ENCODE data around the gene KCNK5. TPM values are rescaled to one million over a fixed set of nuclear protein-coding genes. Genes with fewer than 3 reads are reported as not detected.

KCNK5 gene
- total and polyA plus RNA-seq, 9 of the 15 experiments (the other 6 are each of a cell fraction or from before 2014, with no cell fraction given), result 1.5 to 45.8 (median 25.8) TPM

- no peak for TF ChIP-seq CLOCK (CRISPR knock-in tag; IDR thresholded peaks at IDR 0.05; ENCODE audit: borderline replicate concordance)
- peak in 1 of 2 experiments; percentile 32; a peak in 1 of 4 replicates for TF ChIP-seq RCOR1 (IDR thresholded peaks at IDR 0.05; ENCODE audit: borderline replicate concordance in 1 of 2, low read depth in 2 of 2, low read length in 2 of 2)
- no peak for TF ChIP-seq KLF6 (CRISPR knock-in tag; IDR thresholded peaks at IDR 0.05; ENCODE audit: borderline replicate concordance)
- TF ChIP-seq CHD4 (IDR thresholded peaks at IDR 0.05; ENCODE audit: insufficient read depth, insufficient replicate concordance, low read depth, low read length, poor library complexity, severe bottlenecking), result no peak
- no peak for TF ChIP-seq FOXK1 (CRISPR knock-in tag; IDR thresholded peaks at IDR 0.05; ENCODE audit: borderline replicate concordance)
- TF ChIP-seq HLTF (IDR thresholded peaks at IDR 0.05), result no peak
- no peak for TF ChIP-seq PURB (CRISPR knock-in tag; IDR thresholded peaks at IDR 0.05; ENCODE audit: low read depth)
- TF ChIP-seq HCFC1 (IDR thresholded peaks at IDR 0.05; ENCODE audit: low read depth, low read length), result no peak
- no peak for TF ChIP-seq NCOA2 (IDR thresholded peaks at IDR 0.05; ENCODE audit: partially characterized antibody in 2 of 2)
- no peak for TF ChIP-seq MECOM (CRISPR knock-in tag; IDR thresholded peaks at IDR 0.05)
- TF ChIP-seq, protein P1, sequence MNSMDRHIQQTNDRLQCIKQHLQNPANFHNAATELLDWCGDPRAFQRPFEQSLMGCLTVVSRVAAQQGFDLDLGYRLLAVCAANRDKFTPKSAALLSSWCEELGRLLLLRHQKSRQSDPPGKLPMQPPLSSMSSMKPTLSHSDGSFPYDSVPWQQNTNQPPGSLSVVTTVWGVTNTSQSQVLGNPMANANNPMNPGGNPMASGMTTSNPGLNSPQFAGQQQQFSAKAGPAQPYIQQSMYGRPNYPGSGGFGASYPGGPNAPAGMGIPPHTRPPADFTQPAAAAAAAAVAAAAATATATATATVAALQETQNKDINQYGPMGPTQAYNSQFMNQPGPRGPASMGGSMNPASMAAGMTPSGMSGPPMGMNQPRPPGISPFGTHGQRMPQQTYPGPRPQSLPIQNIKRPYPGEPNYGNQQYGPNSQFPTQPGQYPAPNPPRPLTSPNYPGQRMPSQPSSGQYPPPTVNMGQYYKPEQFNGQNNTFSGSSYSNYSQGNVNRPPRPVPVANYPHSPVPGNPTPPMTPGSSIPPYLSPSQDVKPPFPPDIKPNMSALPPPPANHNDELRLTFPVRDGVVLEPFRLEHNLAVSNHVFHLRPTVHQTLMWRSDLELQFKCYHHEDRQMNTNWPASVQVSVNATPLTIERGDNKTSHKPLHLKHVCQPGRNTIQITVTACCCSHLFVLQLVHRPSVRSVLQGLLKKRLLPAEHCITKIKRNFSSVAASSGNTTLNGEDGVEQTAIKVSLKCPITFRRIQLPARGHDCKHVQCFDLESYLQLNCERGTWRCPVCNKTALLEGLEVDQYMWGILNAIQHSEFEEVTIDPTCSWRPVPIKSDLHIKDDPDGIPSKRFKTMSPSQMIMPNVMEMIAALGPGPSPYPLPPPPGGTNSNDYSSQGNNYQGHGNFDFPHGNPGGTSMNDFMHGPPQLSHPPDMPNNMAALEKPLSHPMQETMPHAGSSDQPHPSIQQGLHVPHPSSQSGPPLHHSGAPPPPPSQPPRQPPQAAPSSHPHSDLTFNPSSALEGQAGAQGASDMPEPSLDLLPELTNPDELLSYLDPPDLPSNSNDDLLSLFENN (IDR thresholded peaks at IDR 0.05; ENCODE audit: low read depth in 2 of 2, low read length in 2 of 2), result no peak
- TF ChIP-seq TAF15 (IDR thresholded peaks at IDR 0.05; ENCODE audit: low read depth, low read length), result no peak
- TF ChIP-seq, protein P2, sequence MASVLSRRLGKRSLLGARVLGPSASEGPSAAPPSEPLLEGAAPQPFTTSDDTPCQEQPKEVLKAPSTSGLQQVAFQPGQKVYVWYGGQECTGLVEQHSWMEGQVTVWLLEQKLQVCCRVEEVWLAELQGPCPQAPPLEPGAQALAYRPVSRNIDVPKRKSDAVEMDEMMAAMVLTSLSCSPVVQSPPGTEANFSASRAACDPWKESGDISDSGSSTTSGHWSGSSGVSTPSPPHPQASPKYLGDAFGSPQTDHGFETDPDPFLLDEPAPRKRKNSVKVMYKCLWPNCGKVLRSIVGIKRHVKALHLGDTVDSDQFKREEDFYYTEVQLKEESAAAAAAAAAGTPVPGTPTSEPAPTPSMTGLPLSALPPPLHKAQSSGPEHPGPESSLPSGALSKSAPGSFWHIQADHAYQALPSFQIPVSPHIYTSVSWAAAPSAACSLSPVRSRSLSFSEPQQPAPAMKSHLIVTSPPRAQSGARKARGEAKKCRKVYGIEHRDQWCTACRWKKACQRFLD (CRISPR knock-in tag; IDR thresholded peaks at IDR 0.05), result 0 out of 2 replicates have a peak, but pooled peaks have one; percentile 26
- TF ChIP-seq SMAD2 (IDR thresholded peaks at IDR 0.05; ENCODE audit: low read depth, low read length), result no peak
- no peak for TF ChIP-seq ZNF311 (CRISPR knock-in tag; IDR thresholded peaks at IDR 0.05)
- no peak for TF ChIP-seq POLR3A (IDR thresholded peaks at IDR 0.05; ENCODE audit: borderline replicate concordance, extremely low read depth, insufficient read depth, insufficient read length)
- TF ChIP-seq KDM5B (IDR thresholded peaks at IDR 0.05; ENCODE audit: insufficient replicate concordance, low read depth, low read length), result no peak
These were observed 7.3 kb downstream of the KCNK5 start (continued) for GRCh38 chr6:39221779-39222641.
